ENCODE data around the gene GRIK5. TPM values are rescaled to one million over a fixed set of nuclear protein-coding genes. Genes with fewer than 3 reads are reported as not detected.

The GRIK5 gene
- not detected for polyA plus RNA-seq (ENCODE audit: low read depth in 6 of 6)

- Mint-ChIP-seq H3K27ac (no peak within 1 kb of the TSS), H3K27me3 (peaks cover 7 to 21% (median 20%) of the 10 kb centered on the region in 3 donors), H3K4me3 (peak within 1 kb of the TSS in 3 of 8 donors; percentile 47 to 77 (median 72)), H3K9me3 (no peaks in the 10 kb centered on the region), H3K36me3 (no peaks in the 10 kb centered on the region), H3K4me1 (peaks cover 0 to 9% (median 8%) of the 10 kb centered on the region in 3 donors)
- peak in 1 of 2 donors; percentile 37 for ATAC-seq (ENCODE audit: low read depth in 2 of 2)
- no peak for DNase-seq
Observed at GRCh38 chr19:42069619-42070351, at the start of gene GRIK5. TSS of gene GRIK5 (minus strand) at chr19:42070206. CDS start at chr19:42065770, 4,436 bp downstream.

GRCh38 chr19:42117076-42117475, 47.1 kb upstream of the GRIK5 start:
- H3K36me3 Mint-ChIP-seq, result peaks cover 17 to 38% of the 10 kb centered on the region in 2 donors

GRCh38 chr19:42116308-42117075, 46.5 kb upstream of the GRIK5 start:
- ATAC-seq (ENCODE audit: low read depth in 2 of 2) (no peak), DNase-seq (no peak)
- peaks cover 17 to 38% of the 10 kb centered on the region in 2 donors for H3K36me3 Mint-ChIP-seq
- H3K9me3 Mint-ChIP-seq, result no peaks in the 10 kb centered on the region
- H3K27me3 Mint-ChIP-seq, result no peaks in the 10 kb centered on the region
- H3K4me1 Mint-ChIP-seq, result peaks cover 74 to 97% (median 95%) of the 10 kb centered on the region in 3 donors
- H3K4me3 Mint-ChIP-seq, result peak overlapping the region in 6 of 8 donors; percentile 46 to 87 (median 77)
- H3K27ac Mint-ChIP-seq, result peak overlapping the region; percentile 59 to 96 (median 90)

More at GRCh38 chr19:42117076-42117475, 47.1 kb upstream of the GRIK5 start:
- ATAC-seq (ENCODE audit: low read depth in 2 of 2) (no peak), DNase-seq (no peak)
- Mint-ChIP-seq H3K9me3 (no peaks in the 10 kb centered on the region), H3K4me1 (peaks cover 75 to 99% (median 95%) of the 10 kb centered on the region in 3 donors), H3K27me3 (no peaks in the 10 kb centered on the region), H3K27ac (peak overlapping the region in 5 of 6 donors; percentile 9 to 96 (median 60)), H3K4me3 (peak overlapping the region in 4 of 8 donors; percentile 58 to 77 (median 70))

GRCh38 chr19:42115705-42116104, 45.7 kb upstream of the GRIK5 start:
- Mint-ChIP-seq H3K9me3 (no peaks in the 10 kb centered on the region), H3K27me3 (no peaks in the 10 kb centered on the region), H3K4me3 (peak overlapping the region; percentile 3 to 87 (median 74)), H3K36me3 (peaks cover 22 to 44% of the 10 kb centered on the region in 2 donors), H3K4me1 (peaks cover 74 to 96% (median 95%) of the 10 kb centered on the region in 3 donors), H3K27ac (peak overlapping the region; percentile 59 to 96 (median 90))
- DNase-seq (no peak), ATAC-seq (ENCODE audit: low read depth in 2 of 2) (peak; percentile 20 to 31)

GRCh38 chr19:42115219-42115618, 45.2 kb upstream of the GRIK5 start:
- H3K4me3 Mint-ChIP-seq, result peak overlapping the region; percentile 24 to 88 (median 85)
- ATAC-seq (ENCODE audit: low read depth in 2 of 2) (no peak), DNase-seq (no peak)
- H3K36me3 Mint-ChIP-seq, result peaks cover 22 to 46% of the 10 kb centered on the region in 2 donors
- H3K27ac Mint-ChIP-seq, result peak overlapping the region; percentile 59 to 96 (median 88)
- H3K9me3 Mint-ChIP-seq, result no peaks in the 10 kb centered on the region
- no peaks in the 10 kb centered on the region for H3K27me3 Mint-ChIP-seq
- peaks cover 75 to 96% (median 92%) of the 10 kb centered on the region in 3 donors for H3K4me1 Mint-ChIP-seq

- H3K27me3 Mint-ChIP-seq, result no peaks in the 10 kb centered on the region
- ATAC-seq (ENCODE audit: low read depth in 2 of 2) (peak; percentile 70 to 73), DNase-seq (peak; percentile 47)
- H3K4me3 Mint-ChIP-seq, result peak overlapping the region; percentile 65 to 93 (median 88)
- H3K27ac Mint-ChIP-seq, result peak overlapping the region; percentile 84 to 96 (median 88)
- peaks cover 22 to 46% of the 10 kb centered on the region in 2 donors for H3K36me3 Mint-ChIP-seq
- peaks cover 75 to 93% (median 88%) of the 10 kb centered on the region in 3 donors for H3K4me1 Mint-ChIP-seq
- no peaks in the 10 kb centered on the region for H3K9me3 Mint-ChIP-seq
Observed at GRCh38 chr19:42114412-42114811, 44.4 kb upstream of the GRIK5 start.

- Mint-ChIP-seq H3K27me3 (no peaks in the 10 kb centered on the region), H3K4me1 (peaks cover 71 to 93% (median 91%) of the 10 kb centered on the region in 3 donors), H3K36me3 (peaks cover 19 to 43% of the 10 kb centered on the region in 2 donors), H3K4me3 (peak overlapping the region; percentile 65 to 93 (median 88)), H3K9me3 (no peaks in the 10 kb centered on the region), H3K27ac (peak overlapping the region; percentile 84 to 96 (median 92))
- ATAC-seq (ENCODE audit: low read depth in 2 of 2) (peak; percentile 86 to 88), DNase-seq (peak; percentile 67)
Observed at GRCh38 chr19:42113641-42114348, 43.8 kb upstream of the GRIK5 start.

GRCh38 chr19:42111811-42112210, 41.8 kb upstream of the GRIK5 start:
- peaks cover 15 to 35% of the 10 kb centered on the region in 2 donors for H3K36me3 Mint-ChIP-seq
- peak overlapping the region in 5 of 6 donors; percentile 3 to 86 (median 28) for H3K27ac Mint-ChIP-seq
- H3K4me1 Mint-ChIP-seq, result peaks cover 66 to 86% (median 85%) of the 10 kb centered on the region in 3 donors
- no peaks in the 10 kb centered on the region for H3K9me3 Mint-ChIP-seq
- no peaks in the 10 kb centered on the region for H3K27me3 Mint-ChIP-seq
- ATAC-seq (ENCODE audit: low read depth in 2 of 2) (no peak), DNase-seq (no peak)
- peak overlapping the region in 1 of 8 donors; percentile 5 for H3K4me3 Mint-ChIP-seq

- peak overlapping the region in 1 of 8 donors; percentile 57 for H3K4me3 Mint-ChIP-seq
- no peaks in the 10 kb centered on the region for H3K9me3 Mint-ChIP-seq
- H3K4me1 Mint-ChIP-seq, result peaks cover 65 to 85% (median 84%) of the 10 kb centered on the region in 3 donors
- no peaks in the 10 kb centered on the region for H3K27me3 Mint-ChIP-seq
- H3K27ac Mint-ChIP-seq, result peak overlapping the region in 4 of 6 donors; percentile 11 to 86 (median 62)
- H3K36me3 Mint-ChIP-seq, result peaks cover 15 to 30% of the 10 kb centered on the region in 2 donors
- ATAC-seq (ENCODE audit: low read depth in 2 of 2) (no peak), DNase-seq (no peak)
Observed at GRCh38 chr19:42111384-42111783, 41.4 kb upstream of the GRIK5 start.

GRCh38 chr19:42110658-42111057, 40.7 kb upstream of the GRIK5 start:
- DNase-seq (no peak), ATAC-seq (ENCODE audit: low read depth in 2 of 2) (no peak)
- Mint-ChIP-seq H3K9me3 (no peaks in the 10 kb centered on the region), H3K36me3 (peaks cover 10 to 24% of the 10 kb centered on the region in 2 donors), H3K4me3 (peak overlapping the region in 1 of 8 donors; percentile 63), H3K27me3 (no peaks in the 10 kb centered on the region), H3K27ac (peak overlapping the region in 4 of 6 donors; percentile 42 to 86 (median 74)), H3K4me1 (peaks cover 65 to 84% (median 84%) of the 10 kb centered on the region in 3 donors)

- ATAC-seq (ENCODE audit: low read depth in 2 of 2) (no peak), DNase-seq (no peak)
- Mint-ChIP-seq H3K36me3 (peaks cover 5 to 24% of the 10 kb centered on the region in 2 donors), H3K9me3 (no peaks in the 10 kb centered on the region), H3K27ac (no peak overlapping the region), H3K4me1 (peaks cover 65 to 84% (median 84%) of the 10 kb centered on the region in 3 donors), H3K27me3 (no peaks in the 10 kb centered on the region), H3K4me3 (peak overlapping the region in 1 of 8 donors; percentile 10)
Observed at GRCh38 chr19:42109896-42110295, 39.9 kb upstream of the GRIK5 start.

- H3K27me3 Mint-ChIP-seq, result no peaks in the 10 kb centered on the region
- peaks cover 60 to 80% (median 76%) of the 10 kb centered on the region in 3 donors for H3K4me1 Mint-ChIP-seq
- ATAC-seq (ENCODE audit: low read depth in 2 of 2) (peak; percentile 96 to 97), DNase-seq (peak; percentile 85)
- H3K27ac Mint-ChIP-seq, result peak overlapping the region in 4 of 6 donors; percentile 78 to 93 (median 82)
- H3K36me3 Mint-ChIP-seq, result peaks cover 5 to 25% of the 10 kb centered on the region in 2 donors
- H3K9me3 Mint-ChIP-seq, result no peaks in the 10 kb centered on the region
- peak overlapping the region; percentile 5 to 71 (median 42) for H3K4me3 Mint-ChIP-seq
Observed at GRCh38 chr19:42108527-42109389, 38.8 kb upstream of the GRIK5 start.

Measured in naive B cell (primary cell).